Right cardiac atrium (tissue), 5 donors: ENCODE measurements around the gene CAPZB. TPM values are rescaled to one million over a fixed set of nuclear protein-coding genes. Genes with fewer than 3 reads are reported as not detected.

Source experiments
- ATAC-seq, 2 donors: fragments of 200-7000 bp; cut with Tn5 transposase; one replicate each; pipeline versions ENCODE4 v1.8.0 to v1.9.1; 2020; ENCODE audit warnings: moderate library complexity in 2 of 2, mild to moderate bottlenecking in 1 of 2
- DNase-seq, 3 donors: peaks; one replicate each; pipeline ENCODE4 v3.0.0-alpha.2; 2020
- H3K27ac ChIP-seq: one replicate; pipeline ENCODE4 v1.5.1; 2013; ENCODE audit warnings: mild to moderate bottlenecking, low read length, control low read depth, moderate library complexity
- H3K27me3 ChIP-seq: one replicate; pipeline ENCODE4 v1.6.1; 2013; ENCODE audit not compliant: control insufficient read depth, insufficient read depth
- H3K4me1 ChIP-seq: one replicate; pipeline ENCODE4 v1.6.1; 2013; ENCODE audit warnings: low read length; ENCODE audit not compliant: control insufficient read depth, insufficient read depth
- H3K4me3 ChIP-seq: one replicate; pipeline ENCODE4 v1.5.1; 2013; ENCODE audit warnings: low read length, control low read depth
- H3K9me3 ChIP-seq: one replicate; pipeline ENCODE4 v1.6.1; 2013; ENCODE audit warnings: low read length; ENCODE audit not compliant: control insufficient read depth
- WGBS: extraction: QIAGEN DNeasy Blood & Tissue Kit; methylation state at CpG from one replicate; pipeline ENCODE4 v1.1.7; 2013; 5-methylcytosine and 5-hydroxymethylcytosine counted together
- intact Hi-C, 4 donors: fragments of 100-400 bp; cut with DNase I; formaldehyde crosslinking; loops; one replicate each; pipeline versions ENCODE4 v1.11.0 to v1.14.0; 2022 to 2023
- polyA plus RNA-seq: library from polyadenylated mRNA; stranded (reverse); fragments of 200-250 nt; gene quantifications from one replicate; pipeline ENCODE4 v1.2.3, GENCODE V29; 2013
- total RNA-seq, 4 donors: library from RNA; stranded (reverse); fragmentation: NEBNext Ultra II Directional; extraction: Animal tissue kit (Norgen Biotek cat#: 25700); gene quantifications; one replicate each; pipeline ENCODE4 v1.2.1, GENCODE V29; 2021
- donor health status: healthy with polysubstance abuse.
- donor health status: DM: no; HTN: yes; CAD: no.
- donor health status: DM: no; HTN: no; CAD: no.
- donor health status: DM: no; HTN: yes; CAD: no; lungs with severe emphysema.
- donor health status: DM: yes; HTN: yes; CAD: no.

Gene CAPZB
- total and polyA plus RNA-seq, 5 donors: 226 to 255 (median 228) TPM

DNA sequence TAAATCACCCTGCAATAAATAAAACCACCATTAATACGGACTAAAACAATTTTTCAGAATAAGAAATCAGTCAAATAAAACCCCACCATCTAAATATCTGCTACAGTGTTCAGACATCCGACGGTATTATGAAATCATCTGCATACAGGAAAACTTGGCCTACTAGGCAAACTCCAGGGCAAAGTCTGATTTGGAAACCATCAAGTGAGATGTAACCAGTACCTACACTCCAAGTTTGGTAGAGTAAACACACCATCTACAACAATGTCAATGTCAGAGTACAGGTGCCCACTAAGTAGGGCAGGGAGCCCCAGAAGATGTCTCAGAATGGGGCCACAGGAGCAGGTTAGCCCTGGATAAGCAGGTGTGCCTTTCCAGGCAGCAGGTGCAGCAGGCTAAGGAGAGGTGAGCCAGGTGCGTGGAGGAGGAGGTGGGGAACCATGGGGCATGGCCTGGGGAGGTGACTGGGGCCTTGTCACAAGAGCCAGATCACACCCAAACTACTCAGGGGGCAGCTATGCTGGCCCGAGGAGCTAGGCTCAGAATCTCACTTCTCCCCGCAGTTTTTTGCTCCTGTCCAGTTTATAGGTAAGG is 59.6 kb downstream of the CAPZB start:
- H3K27me3 ChIP-seq: no peaks in the 10 kb centered on the region
- DNase-seq (no peak), ATAC-seq (no peak)
- no peak overlapping the region for H3K4me3 ChIP-seq
- H3K4me1 ChIP-seq: peaks cover 41% of the 10 kb centered on the region
- peak overlapping the region; percentile 54 for H3K27ac ChIP-seq
- WGBS: 73% methylated on average over 6 of the region's 6 CpGs
- intact Hi-C loops: no loop called here
- no peaks in the 10 kb centered on the region for H3K9me3 ChIP-seq

GRCh38 chr1:19424651-19425570 is 60.4 kb downstream of the CAPZB start:
- WGBS: 57% methylated on average over 7 of the region's 7 CpGs
- Histone ChIP-seq H3K27me3 (no peaks in the 10 kb centered on the region), H3K4me3 (no peak overlapping the region), H3K4me1 (peaks cover 33% of the 10 kb centered on the region), H3K9me3 (no peaks in the 10 kb centered on the region), H3K27ac (peak overlapping the region; percentile 18)
- ATAC-seq (peak in 1 of 2 donors; percentile 2), DNase-seq (no peak)
- intact Hi-C loops: no loop called here

GRCh38 chr1:19423130-19423529 is 62.2 kb downstream of the CAPZB start:
- Histone ChIP-seq H3K4me3 (no peak overlapping the region), H3K9me3 (no peaks in the 10 kb centered on the region), H3K27ac (no peak overlapping the region), H3K27me3 (no peaks in the 10 kb centered on the region), H3K4me1 (peaks cover 31% of the 10 kb centered on the region)
- WGBS: 23% methylated on average over 5 of the region's 5 CpGs
- DNase-seq (no peak), ATAC-seq (peak in 1 of 2 donors; percentile 38)
- intact Hi-C loops: no loop called here

- 41% methylated on average over 4 of the region's 4 CpGs for WGBS
- Histone ChIP-seq H3K4me1 (peaks cover 24% of the 10 kb centered on the region), H3K9me3 (no peaks in the 10 kb centered on the region), H3K4me3 (no peak overlapping the region), H3K27me3 (no peaks in the 10 kb centered on the region), H3K27ac (no peak overlapping the region)
- DNase-seq (no peak), ATAC-seq (no peak)
- intact Hi-C loops: no loop called here
Measured at GRCh38 chr1:19421365-19421764, 64.0 kb downstream of the CAPZB start.

DNA sequence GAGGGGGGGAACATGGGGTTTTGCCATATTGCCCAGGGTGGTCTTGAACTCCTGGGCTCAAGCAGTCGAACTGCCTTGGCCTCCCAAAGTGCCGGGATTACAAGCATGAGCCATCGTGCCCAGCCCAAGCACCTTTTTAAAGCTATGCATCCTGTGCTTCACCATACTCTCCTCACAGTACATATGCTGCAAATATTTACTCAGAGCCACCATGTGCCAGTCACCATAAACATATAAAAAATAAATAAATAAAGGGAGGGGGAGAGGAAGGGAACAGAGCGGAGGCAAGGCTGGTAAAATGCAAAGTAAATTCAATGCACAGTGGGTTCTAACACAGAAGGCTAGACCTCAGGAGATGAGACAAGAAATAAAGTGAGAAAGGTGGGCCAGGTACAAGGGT is 64.7 kb downstream of the CAPZB start:
- Histone ChIP-seq H3K4me1 (peaks cover 19% of the 10 kb centered on the region), H3K4me3 (no peak overlapping the region), H3K9me3 (no peaks in the 10 kb centered on the region), H3K27me3 (no peaks in the 10 kb centered on the region), H3K27ac (no peak overlapping the region)
- ATAC-seq: no peak
- no peak for DNase-seq
- intact Hi-C loops: no loop called here
- 97% methylated on average over 4 of the region's 4 CpGs for WGBS

GRCh38 chr1:19419691-19420090 is 65.6 kb downstream of the CAPZB start:
- no peaks in the 10 kb centered on the region for H3K9me3 ChIP-seq
- 80% methylated on average over 9 of the region's 9 CpGs for WGBS
- DNase-seq: no peak
- H3K4me3 ChIP-seq: no peak overlapping the region
- no peaks in the 10 kb centered on the region for H3K27me3 ChIP-seq
- intact Hi-C loops: no loop called here
- peaks cover 19% of the 10 kb centered on the region for H3K4me1 ChIP-seq
- no peak overlapping the region for H3K27ac ChIP-seq
- ATAC-seq: no peak

- intact Hi-C loops: no loop called here
- DNase-seq (no peak), ATAC-seq (no peak)
- H3K4me3 ChIP-seq: no peak overlapping the region
- no peaks in the 10 kb centered on the region for H3K27me3 ChIP-seq
- 60% methylated on average over 5 of the region's 5 CpGs for WGBS
- peaks cover 18% of the 10 kb centered on the region for H3K4me1 ChIP-seq
- no peak overlapping the region for H3K27ac ChIP-seq
- no peaks in the 10 kb centered on the region for H3K9me3 ChIP-seq
Measured at GRCh38 chr1:19418503-19418971, 66.8 kb downstream of the CAPZB start.

DNA sequence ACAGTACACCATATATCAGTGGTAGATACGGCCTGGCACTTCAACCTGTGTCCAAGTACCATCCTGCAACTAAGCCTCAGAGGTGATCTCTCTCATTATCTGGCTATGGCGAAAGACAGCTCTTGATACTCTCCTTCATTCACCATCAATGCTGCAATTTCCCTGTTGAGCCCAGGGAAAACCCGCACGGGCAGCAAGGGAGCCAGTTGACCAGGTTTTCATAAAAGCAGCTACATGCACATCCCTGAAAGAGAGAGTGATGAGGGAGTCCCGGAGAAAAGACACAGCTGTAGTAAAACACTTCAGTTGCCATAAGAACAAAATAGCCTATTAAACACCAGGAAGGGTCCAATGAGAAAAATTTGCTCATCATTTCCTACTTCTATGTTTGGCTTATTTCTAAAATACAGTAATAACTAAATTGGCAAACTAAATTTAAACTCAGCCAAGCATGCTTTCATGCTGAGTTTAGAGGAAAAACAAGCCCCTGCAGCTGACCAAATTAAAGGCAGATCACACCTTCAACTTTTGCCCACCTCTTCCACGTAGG is 68.3 kb downstream of the CAPZB start:
- no peak overlapping the region for H3K4me3 ChIP-seq
- DNase-seq: no peak
- H3K9me3 ChIP-seq: no peaks in the 10 kb centered on the region
- peaks cover 17% of the 10 kb centered on the region for H3K4me1 ChIP-seq
- intact Hi-C loops: no loop called here
- WGBS: 41% methylated on average over 6 of the region's 6 CpGs
- no peak for ATAC-seq
- H3K27ac ChIP-seq: no peak overlapping the region
- no peaks in the 10 kb centered on the region for H3K27me3 ChIP-seq

GRCh38 chr1:19416145-19416544 is 69.2 kb downstream of the CAPZB start:
- Histone ChIP-seq H3K27ac (no peak overlapping the region), H3K4me1 (peaks cover 16% of the 10 kb centered on the region), H3K9me3 (no peaks in the 10 kb centered on the region), H3K27me3 (no peaks in the 10 kb centered on the region), H3K4me3 (no peak overlapping the region)
- 92% methylated on average over 5 of the region's 5 CpGs for WGBS
- no peak for ATAC-seq
- DNase-seq: no peak
- intact Hi-C loops: no loop called here

GRCh38 chr1:19414515-19415121 is 70.7 kb downstream of the CAPZB start:
- ATAC-seq: peak; percentile 46 to 74
- intact Hi-C loops: no loop called here
- H3K27ac ChIP-seq: peak overlapping the region; percentile 69
- H3K4me1 ChIP-seq: peaks cover 16% of the 10 kb centered on the region
- no peaks in the 10 kb centered on the region for H3K27me3 ChIP-seq
- H3K4me3 ChIP-seq: no peak overlapping the region
- DNase-seq: no peak
- 12% methylated on average over 2 of the region's 2 CpGs for WGBS
- H3K9me3 ChIP-seq: no peaks in the 10 kb centered on the region

DNA sequence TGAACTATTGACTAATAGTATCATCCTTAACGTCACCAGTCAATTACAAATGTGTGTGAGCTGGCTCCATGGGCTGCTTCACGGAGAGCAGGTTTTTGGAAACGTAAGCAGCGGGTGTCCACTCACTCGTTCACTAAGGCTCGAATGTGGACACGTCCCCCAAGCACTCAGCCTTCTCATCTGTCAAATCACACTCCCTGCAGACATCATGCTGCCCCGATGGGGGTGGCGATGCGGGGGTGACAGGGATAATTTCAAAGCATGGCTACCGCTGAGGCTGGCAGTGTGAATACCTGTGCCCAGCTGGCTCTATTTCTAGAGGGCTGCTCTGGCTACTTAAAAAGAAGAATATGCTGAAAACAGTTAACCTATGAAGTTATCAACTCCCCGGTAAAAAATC is 71.3 kb downstream of the CAPZB start:
- WGBS: 59% methylated on average over 12 of the region's 12 CpGs
- Histone ChIP-seq H3K4me3 (no peak overlapping the region), H3K4me1 (peaks cover 16% of the 10 kb centered on the region), H3K27ac (peak overlapping the region; percentile 25), H3K27me3 (no peaks in the 10 kb centered on the region), H3K9me3 (no peaks in the 10 kb centered on the region)
- peak; percentile 16 to 36 for ATAC-seq
- intact Hi-C loops: no loop called here
- no peak for DNase-seq
